NCI-H2171 (cell line): ENCODE results near the gene SMAD9.
A peak's percentile ranks its signal among the peaks of the same experiment; 100 is the strongest.
"Not testable (repeated sequence)": the region's sequence is repeated elsewhere in the genome, so short reads cannot be mapped to it uniquely, and the experiment has no call there.

ENCODE experiments used
- DNase-seq: peaks from one replicate; lab custom pipeline; 2025; lab: John Stamatoyannopoulos, UW

SMAD9 gene

DNA sequence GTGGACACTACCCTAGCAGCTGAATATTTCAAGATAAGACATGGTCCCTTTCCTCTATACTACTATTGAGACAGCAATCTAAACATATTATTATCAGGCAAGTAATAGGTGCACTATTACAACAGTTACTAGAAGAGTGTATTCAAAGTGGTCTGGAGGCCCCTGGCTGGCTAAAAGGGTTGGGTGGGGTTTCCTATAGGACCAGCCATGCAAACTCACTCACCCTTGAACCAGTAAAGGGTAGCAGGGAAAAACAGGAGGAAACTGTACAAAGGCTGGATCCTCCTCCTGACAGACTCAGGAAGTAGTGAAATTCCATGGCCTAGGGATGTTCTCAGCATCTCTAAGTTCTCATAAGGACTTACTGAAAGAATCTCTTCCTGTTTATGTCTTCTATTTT lies 7.7 kb downstream of the SMAD9 start:
- no peak for DNase-seq

DNA sequence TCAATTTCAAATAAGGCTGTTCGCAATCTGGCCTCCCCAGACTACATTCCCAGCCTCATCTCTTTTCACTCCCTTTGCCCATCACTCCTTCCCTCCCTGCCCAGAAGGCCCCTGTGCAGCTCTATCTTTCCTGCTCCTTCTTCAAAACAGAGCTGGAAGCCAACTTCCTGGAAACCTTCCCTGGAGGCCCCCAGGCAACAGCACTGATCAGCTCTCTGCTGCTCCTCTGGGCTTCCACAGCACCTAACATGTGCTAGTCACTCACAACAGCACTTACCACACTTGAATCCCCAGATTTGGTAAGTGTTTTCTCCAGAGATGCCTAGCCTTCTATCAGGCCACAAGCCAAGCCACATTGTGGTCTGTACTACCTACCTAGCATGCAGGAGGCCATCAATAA lies 9.5 kb downstream of the SMAD9 start:
- no peak for DNase-seq

DNA sequence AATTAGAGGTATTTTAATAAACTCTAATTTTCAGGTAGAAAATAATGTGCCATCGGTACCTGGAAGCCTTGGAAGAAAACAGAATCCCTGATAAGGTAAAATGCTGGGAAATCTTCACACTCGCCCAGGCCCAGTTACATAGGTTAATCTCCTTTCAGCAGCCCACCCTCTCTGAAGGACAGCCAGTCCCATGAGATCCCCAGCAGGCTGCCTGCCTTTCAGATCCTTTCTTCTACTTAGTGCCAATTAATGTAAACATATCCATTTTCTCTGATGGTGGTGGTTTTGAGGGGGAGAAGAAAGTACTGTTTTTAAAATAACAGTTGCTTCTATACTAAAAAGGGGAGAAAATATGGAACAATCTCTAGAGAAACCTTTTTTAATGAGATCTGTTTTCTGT lies 12.2 kb downstream of the SMAD9 start:
- no peak for DNase-seq

DNA sequence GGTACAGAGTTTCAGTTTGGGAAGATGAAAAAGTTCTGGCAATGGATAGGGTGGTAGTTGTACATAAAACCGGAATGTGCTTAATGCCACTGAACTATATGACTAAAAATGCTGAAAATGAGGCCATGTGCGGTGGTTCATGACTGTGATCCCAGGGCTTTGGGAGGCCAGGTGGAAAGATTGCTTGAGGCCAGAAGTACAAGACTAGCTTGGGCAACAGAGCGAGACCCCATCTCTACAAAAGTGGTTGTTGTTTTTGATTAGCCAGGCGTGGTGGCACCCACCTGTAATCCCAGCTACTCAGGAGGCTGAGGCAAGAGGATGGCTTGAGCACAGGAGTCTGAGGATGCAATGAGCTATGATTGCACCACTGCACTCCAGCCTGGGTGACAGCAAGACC lies 12.8 kb downstream of the SMAD9 start:
- DNase-seq: no peak

DNA sequence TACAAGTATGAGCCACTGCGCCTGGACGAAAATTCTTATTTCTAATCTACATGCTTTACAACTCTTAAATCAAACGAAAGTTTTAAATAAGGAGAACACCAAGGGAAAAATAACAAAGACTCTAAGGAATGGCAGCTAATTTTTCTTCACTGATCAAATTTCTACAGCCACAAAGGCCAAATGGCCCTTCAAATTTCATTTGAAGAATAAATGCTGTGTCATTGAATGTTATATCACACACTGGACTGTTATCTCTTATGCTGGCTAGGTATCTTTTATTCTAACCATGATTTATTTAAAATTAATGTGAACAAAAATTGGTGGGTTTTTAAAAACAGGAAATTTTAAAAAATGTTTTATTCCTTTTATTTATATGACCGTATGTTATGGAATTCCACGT lies 14.1 kb downstream of the SMAD9 start:
- no peak for DNase-seq

DNA sequence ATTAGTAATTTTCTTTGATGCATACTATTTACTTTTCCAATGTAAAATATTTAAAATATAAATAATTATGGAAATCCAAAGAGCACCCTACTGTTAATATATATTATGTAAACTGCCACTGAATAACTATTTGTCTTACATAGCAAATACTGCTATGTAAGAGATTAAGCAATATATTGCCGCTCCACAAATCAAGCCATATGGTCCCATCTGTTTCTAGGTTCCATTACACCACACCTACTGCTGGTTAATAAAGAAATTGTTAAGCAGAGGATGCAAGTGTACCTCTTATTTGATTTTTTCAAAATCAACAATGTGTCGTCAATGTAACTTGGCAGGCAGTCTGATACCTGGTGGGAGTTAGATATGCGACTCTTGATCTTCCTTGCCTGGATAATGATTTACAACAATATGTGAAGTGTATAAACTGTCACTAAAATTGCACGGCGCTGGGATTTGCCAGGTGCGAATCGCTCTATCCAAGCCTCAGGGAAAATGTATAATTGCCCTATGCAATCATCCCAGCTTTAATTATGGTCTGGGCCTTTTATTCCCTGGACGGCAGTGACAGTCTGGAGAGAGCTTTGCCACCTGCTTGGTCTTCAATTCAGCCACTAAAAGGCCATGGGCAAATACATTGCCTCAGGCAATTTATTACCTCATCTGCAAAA lies 16.0 kb downstream of the SMAD9 start:
- peak; percentile 64 for DNase-seq

DNA sequence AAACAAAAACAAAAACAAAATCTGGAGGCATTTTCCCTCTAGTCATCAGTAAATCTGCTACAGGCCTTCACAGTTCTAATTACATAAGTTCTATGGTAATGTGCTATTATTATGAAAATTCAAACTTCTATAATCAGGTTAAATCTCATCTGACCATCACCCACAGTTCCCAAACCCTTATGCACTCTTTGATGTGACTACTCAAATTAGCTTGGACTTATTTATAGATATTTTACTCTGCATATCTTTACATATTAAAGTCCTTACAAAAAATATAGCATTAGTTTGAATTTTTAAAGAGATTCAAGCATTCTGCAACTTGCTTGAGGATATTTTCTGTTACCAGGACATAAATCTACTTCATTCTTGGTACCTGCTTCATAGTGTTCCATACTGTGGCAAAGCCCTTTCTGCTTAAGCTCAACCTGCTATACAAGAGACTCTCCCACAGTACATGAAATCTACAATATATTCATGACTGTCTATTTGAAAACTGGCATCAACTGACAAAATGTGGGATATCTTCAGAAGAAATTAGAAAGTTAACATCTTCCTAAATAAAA lies 22.9 kb downstream of the SMAD9 start:
- DNase-seq: no peak

DNA sequence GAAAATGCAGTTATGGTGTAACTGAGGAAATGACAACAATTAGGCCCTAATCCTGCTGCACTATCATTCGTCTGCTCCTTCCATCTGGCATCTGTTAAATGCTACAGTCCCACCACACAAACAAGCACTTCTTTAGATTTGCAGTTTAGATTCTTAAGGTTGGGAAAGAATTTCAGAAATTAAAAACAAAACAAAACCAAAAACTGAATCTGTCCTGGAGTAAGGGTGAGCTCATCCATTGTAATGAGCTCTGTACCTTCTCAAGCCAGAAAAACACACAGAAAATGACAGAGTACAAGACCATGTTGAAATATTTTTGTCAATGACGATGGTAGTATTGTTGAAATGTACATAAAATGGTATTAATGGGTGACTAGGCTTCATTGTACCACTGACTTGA lies 28.3 kb downstream of the SMAD9 start:
- no peak for DNase-seq

DNA sequence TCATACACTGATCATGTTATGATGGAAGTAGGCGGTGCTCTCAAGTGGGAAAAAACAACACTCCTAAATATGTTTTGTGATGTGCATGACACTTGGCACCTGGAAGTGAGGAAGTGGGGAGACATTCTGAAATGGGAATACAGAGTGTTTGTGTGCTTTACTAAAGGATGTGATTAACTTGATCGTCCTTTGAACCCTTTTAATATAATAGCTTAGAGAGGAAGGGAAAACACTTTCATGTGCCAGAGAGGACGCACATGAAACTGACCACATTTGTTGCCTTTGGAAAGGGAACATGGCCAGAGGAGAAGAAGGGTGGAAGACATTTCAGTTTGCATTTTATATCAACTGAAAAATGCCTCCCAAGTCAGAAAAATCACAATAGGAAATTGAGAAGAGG lies 31.4 kb downstream of the SMAD9 start:
- no peak for DNase-seq

DNA sequence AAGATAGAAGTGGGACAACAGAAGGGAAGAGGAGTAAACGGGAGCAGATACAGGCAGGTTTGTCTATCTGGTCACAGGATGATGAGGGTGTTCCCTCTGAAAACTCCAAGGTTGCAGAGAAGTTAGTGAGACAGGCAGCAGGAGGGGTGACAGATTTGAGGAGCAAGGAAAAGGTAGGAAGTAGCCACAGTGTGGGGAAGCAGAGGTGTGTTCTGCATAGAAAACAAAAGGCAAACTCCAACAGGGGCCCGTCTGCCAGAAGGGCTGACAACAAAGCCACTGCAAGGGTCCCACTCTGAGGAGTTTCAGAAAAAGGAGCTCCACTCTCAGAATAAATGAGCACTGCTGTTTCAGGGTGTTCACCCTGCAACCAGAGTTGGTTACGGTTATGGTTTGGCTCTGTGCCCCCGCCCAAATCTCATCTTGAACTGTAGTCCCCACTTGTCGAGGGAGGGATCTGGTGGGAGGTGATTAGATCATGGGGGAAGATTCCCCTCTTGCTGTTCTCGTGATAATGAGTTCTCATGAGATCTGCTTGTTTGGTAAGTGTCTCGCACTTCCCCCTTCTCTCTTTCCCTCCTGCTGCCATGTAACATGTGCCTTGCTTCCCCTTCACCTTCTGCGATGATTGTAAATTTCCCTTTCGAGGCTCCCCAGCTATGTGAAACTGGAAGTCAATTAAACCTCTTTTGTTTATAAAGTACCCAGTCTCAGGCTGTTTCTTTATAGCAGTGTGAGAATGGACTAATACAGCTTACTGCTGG lies 32.1 kb downstream of the SMAD9 start:
- no peak for DNase-seq

DNA sequence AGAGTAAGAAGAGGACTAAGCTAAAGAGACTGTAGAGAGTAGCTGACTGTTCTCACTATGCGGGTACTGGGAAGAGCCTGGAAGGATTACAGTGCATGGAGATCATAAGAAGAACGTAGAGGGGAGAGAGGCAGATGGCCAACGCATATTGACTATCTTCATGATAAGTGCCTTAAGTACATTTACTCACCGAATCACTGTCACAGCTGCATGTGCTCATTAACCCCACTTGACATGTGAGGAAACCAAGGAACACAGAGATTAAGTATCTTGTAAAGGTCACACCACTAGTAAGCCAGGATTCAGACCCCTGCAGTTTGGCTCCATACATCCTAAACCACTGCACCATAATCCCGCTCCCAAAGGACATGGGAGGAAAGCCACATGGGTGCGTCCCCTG lies 34.1 kb downstream of the SMAD9 start:
- DNase-seq: no peak

DNA sequence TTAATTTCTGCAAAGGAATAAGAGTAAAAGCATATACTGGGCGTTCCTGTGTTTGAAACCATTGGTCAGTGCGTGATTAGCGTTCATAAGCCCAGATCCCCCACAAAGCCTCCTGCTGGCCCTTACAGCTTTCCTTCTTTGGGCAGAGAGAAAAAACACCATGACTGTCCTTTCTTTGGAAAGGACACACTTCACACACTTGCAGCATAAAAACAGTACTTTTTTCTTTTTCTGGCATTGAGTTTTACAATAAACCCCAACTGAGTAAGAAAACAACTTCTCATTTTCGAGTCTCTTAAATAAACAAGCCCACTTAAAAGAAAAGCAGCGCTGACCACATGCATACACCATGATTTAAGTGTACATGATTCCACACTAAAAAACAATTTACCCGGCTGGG lies 35.8 kb downstream of the SMAD9 start:
- DNase-seq: no peak

DNA sequence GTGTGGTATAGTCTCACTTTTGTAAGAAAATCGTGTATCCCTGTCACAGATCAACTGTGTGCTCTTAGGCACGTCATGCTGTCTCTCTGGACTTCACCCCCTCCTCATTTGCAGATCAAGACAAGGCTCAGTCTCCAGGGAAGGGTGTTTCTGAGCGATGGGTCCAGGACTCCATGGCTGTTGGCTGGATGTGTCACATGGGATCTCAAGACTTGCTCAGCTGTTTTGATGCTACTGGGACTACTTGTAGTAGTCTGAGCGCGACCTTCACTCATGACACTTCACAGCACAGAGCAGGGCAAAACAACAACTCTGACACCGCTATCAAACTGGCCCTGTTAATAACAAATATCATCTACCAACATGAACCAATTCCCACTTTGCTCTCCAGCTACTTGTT lies 36.2 kb downstream of the SMAD9 start:
- no peak for DNase-seq

DNA sequence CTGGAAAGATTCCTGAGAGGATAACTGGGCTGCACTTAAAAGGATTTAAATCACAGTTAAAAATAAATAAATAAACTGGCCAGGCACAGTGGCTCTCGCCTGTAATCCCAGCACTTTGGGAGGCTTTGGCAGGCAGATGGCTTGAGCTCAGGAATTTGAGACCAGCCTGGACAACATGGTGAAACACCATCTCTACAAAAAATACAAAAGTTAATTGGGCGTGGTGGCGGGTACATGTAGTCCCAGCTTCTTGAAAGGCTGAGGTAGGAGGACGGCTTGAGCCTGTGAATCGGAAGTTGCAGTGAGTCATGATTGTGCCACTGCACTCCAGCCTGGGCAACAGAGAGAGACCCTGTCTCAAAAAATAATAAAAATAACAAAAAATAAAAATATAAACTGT lies 36.6 kb downstream of the SMAD9 start:
- DNase-seq: not testable (repeated sequence)

DNA sequence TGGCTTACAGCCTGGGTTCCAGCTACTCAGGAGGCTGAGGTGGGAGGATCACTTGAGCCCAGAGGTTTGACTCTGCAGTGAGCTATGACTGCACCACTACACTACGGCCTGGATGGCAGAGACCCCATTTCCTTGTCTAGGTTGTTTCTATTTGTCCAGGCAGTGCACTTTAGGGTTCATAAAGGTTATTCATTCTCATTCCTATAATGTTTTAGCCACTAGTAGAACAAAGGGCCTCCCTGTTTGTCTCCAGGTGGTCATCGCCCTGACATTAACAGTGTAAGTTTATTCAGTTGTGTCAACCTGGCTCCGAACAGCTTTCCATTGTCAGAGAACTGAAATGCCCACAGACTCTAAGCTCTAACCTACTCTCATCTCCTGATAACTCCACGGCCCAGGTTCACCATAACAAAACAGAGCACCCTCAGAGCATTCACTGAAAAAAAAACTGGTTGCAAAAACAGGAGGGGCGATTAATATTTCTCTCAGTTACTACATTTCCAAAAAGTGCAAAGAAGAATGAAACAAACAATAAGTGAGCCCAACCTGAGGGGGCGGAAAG lies 37.1 kb downstream of the SMAD9 start:
- DNase-seq: no peak

DNA sequence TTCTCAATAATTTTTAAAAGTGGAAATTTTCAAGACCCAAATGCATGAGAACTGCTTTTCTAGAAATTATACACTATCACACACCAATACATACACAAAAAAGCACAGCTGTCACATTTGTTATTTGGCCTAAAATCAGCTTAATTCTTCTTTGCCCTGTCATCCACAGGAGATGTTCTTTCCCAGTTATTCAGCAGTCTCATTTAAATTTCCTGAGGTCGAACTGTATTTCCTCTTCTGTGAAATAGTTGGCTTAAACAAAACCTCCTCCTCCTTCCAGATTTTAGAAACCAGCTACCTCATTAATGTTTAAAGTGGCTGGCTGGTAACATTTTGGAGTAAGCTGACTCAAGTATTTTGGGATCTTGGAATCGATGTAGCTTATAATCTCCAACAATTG lies 39.1 kb downstream of the SMAD9 start:
- DNase-seq: no peak

DNA sequence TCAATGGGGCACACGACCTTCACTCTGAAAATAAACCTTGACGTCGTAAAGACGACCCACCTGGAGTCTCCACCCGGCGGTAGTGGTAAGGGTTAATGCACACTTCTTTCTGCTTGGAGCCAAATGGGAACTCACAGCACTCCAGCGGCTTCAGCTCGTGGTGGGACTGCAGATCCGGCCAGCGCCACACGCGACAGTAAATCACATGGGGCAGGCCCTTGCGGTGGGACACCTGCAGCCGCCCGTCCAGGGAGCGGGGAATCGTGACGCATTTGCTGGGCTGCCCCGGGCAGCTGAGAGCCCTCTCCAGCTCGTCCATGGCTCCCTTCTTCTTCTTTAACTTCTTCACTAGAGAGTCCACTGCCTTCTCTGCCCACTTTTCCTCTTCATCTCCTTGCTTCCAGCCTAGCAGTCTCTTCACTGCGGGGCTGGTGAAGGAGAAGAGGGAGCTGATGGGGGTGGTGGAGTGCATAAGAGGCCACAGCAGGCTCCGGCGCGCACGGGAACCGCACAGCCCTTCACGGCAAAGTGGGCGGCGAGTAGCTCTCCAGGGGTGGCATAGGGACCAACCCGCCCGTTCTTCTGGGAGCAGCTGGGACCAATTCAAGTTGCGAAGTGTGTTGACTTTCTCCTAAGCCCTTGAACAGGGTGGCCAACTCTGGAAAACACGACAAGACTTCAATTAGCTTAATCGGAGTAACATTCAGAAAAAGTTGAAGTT lies 40.7 kb downstream of the SMAD9 start:
- DNase-seq: no peak

DNA sequence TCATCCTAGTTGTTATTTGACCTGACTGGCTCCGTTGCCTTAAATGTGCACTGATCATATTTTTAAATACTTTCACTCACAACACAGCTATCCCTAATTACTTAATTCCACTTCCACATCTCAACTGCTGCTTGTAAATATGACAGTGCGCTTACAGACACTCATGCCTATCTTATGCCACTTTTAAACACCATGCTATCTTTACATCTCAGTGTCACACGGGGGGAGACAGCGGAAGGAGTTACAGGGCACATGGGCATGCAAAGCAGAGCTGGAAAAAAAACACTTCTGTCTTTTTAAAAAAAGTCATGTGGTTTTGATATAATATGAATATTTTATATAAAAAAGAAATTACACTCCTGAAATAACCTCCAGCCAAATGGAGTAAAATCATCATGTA lies 44.1 kb downstream of the SMAD9 start:
- DNase-seq: no peak

DNA sequence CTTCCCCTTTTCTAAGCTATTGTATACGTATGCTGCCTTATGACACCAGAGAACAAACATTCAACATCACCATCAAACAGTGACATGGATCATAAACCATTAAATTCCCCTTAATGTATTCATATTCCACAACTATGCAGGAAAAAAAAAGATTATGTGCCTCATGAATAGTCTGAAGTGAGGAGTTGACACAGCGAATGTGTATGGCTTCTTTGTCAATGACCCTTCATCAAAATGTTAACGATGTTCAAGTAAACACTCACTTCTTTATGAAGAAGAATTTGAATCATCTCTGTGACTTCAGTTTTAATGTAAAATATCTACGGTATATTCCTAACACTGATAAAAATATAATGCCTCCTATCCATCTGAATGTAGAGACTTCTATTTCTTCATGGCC lies 44.6 kb downstream of the SMAD9 start:
- DNase-seq: no peak

DNA sequence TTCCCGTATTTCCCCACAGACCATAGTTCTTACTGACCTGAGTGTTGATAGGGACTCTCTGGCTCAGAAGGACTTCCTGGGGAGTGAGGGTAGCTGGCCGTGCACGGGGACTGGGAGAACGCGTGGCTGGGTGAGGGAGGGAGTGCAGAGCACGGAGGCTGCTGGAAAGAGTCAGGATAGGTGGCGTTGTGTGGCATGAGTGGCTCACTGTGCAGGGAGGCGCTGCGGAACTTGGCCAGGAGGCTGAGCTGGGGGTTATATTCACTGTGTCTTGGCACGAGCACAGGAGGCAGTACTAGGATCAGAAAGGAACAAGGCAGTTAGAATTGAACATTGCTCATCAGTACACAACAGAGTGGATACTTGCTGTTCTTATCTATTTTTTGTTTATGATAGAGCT lies 47.4 kb downstream of the SMAD9 start:
- DNase-seq: no peak

DNA sequence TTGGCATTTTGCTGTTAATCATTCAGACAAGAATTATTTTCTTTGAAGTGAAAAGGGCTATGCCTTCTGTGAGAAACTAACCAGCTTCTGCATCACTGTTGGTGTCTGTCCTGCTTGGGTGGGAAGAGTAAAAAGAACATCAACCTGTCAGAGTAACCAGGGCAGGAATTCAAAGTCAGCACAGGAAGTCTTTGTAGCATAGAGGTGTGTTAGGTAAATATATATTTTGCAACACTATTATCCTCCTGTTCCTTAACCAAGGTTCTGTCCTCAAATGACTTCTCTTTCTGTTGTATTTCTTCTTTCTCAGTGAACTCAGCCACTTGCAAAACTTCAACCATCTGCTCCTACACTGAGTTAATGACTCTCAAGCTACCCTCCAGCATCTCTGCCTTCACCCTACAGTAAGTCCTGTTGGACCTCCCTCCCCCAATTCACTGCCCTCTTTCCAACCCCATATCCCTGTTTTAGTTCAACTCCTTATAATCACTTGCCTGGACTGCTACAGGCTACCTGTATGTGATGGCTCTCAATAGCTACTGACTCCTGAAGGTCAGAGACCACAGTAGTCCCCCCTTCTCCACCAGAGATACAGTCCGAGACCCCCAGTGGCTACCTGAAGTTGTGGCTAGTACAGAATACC lies 49.9 kb downstream of the SMAD9 start:
- DNase-seq: no peak

DNA sequence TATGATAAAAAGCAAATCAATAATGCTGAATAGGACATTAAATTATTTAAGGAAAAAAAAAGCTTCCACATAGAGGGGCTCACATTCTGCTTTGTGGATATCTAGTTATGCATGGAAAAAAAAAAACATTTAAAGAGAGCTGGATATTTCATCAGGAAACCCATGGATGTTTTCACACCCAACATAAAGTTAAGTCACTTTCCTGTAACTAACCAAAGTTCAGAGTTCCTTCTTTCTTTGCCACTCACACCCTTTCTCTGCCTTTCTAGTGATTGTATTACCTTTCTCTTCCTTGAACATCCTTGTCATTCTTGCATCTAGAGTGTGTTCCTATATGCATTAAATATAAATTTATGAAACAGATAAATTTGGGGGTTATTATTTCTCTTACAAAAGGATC lies 53.8 kb downstream of the SMAD9 start:
- no peak for DNase-seq
